C4-2B (cell line): Measurements from ENCODE around the gene ARHGEF2.

Source experiments
- CTCF ChIP-seq: fragments of 450-650 bp; conservative IDR thresholded peaks from 2 replicates; pipeline ENCODE4 v1.5.1; 2017; ENCODE audit warnings: mild to moderate bottlenecking
- ZFX ChIP-seq: fragments of 450-650 bp; IDR thresholded peaks from 2 replicates; pipeline ENCODE4 v1.6.1; 2017

DNA sequence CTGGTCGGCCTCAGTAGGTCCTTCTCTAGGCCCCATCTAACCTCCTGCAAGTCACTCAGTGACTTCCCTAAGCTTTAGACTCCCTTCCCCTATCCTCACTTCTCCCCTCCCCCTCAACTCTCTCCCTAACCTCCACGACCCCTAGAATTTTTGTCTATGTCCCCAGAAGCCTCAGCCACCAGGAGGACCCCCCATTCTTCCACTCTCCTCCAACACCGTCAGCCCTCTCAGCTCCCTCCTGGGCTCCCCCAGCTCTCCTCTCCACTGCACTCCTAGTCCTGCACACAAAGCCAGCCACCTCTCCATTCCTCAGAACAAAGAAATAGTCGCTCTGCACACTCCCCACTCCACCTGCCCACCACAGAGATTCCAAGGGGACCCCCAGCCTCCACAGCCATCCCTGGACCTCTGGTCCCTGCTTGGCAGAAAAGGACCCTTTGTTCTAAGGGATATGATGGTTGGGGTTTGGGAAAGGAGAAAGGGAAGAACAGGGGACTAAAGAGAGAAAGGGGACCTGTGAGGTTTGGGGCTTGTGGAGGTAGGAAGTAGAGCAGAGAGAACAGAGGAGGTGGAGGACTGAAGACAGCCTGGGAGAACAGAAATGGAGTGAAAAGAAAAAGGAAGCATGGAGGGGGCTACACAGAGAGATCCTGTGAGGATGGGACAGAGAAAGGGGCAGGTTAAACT, 2.8 kb downstream of the ARHGEF2 start:
- TF ChIP-seq CTCF (no peak), ZFX (no peak)
